Endothelial cell (in vitro differentiated cells): ENCODE results near the gene NPHP3. TPM values are rescaled to one million over a fixed set of nuclear protein-coding genes. Genes with fewer than 3 reads are reported as not detected.

Experiments used
- DNase-seq: peaks from one replicate; pipeline ENCODE4 v3.0.0; 2021; ENCODE audit warnings: low spot score
- H3K27ac Mint-ChIP-seq: one replicate; pipeline ENCODE4 v1.8.0; 2021; ENCODE audit warnings: mixed read lengths, inconsistent platforms; ENCODE audit not compliant: unreplicated experiment
- H3K27me3 Mint-ChIP-seq: one replicate; pipeline ENCODE4 v1.8.0; 2021; ENCODE audit warnings: mild to moderate bottlenecking, moderate library complexity, mixed read lengths, inconsistent platforms; ENCODE audit not compliant: unreplicated experiment
- H3K36me3 Mint-ChIP-seq: one replicate; pipeline ENCODE4 v1.8.0; 2021; ENCODE audit warnings: mild to moderate bottlenecking, low read depth, mixed read lengths, inconsistent platforms; ENCODE audit not compliant: unreplicated experiment
- H3K4me1 Mint-ChIP-seq: one replicate; pipeline ENCODE4 v1.8.0; 2021; ENCODE audit warnings: mild to moderate bottlenecking, mixed read lengths, inconsistent platforms; ENCODE audit not compliant: unreplicated experiment
- H3K4me3 Mint-ChIP-seq: one replicate; pipeline ENCODE4 v1.8.0; 2021; ENCODE audit warnings: mild to moderate bottlenecking, mixed read lengths, inconsistent platforms; ENCODE audit not compliant: unreplicated experiment
- H3K9me3 Mint-ChIP-seq: one replicate; pipeline ENCODE4 v1.8.0; 2021; ENCODE audit warnings: mixed read lengths, inconsistent platforms; ENCODE audit not compliant: unreplicated experiment
- total RNA-seq: library from RNA; stranded (reverse); fragmentation: NEBNext Ultra II Directional; extraction: Animal tissue kit (Norgen Biotek cat#: 25700); gene quantifications from one replicate; pipeline ENCODE4 v1.2.1, GENCODE V29; 2021; ENCODE audit not compliant: unreplicated experiment
- TF ChIP-seq, protein P1 (sequence below): fragments of 200-600 bp; sonication (generic); IDR thresholded peaks from one replicate; pipeline ENCODE4 v1.5.0; 2021; ENCODE audit warnings: antibody characterized with exemption; ENCODE audit not compliant: unreplicated experiment

The NPHP3 gene
- total RNA-seq, 1 donor from 2014 or later: 30.0 TPM

DNA sequence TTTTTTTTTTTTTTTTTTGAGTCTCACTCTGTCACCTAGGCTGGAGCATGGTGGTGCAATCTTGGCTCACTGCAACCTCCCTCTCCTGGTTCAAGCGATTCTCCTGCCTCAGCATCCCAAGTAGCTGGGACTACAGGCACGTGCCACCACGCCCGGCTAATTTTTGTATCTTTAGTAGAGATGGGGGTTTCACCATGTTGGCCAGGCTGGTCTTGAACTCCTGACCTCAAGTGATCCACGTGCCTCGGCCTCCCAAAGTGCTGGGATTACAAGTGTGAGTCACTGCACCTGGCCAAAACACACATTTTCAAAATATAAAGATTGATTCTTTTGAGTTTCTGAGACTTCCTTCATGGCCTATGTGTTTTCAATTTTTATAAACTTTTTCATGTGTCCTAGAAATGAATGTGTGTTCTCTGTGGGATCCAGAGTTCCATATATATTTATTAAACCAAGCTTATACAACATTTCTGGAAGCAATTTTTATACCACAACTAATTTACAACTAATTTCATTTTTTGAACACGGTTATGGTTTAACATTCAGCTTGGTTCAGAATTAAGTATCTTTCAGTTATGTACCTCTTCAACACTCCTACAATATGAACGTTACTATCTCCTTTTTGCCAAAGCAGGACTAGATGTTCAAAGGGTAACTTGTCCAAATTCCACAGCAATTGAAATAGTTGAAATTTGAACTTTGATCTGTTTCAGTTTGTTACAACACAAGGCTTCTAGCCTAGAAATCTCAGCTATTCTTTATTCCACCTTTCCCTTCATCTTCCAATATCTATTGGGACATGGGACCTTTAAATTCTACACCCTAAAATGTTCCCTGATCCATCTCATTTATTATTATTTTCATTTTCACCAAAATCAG is 64.1 kb downstream of the NPHP3 start:
- Mint-ChIP-seq H3K9me3 (no peaks in the 10 kb centered on the region), H3K4me3 (peak overlapping the region; percentile 61), H3K27me3 (no peaks in the 10 kb centered on the region), H3K4me1 (peaks cover 48% of the 10 kb centered on the region), H3K36me3 (no peaks in the 10 kb centered on the region), H3K27ac (no peak overlapping the region)
- no peak for DNase-seq
- TF ChIP-seq, protein P1, sequence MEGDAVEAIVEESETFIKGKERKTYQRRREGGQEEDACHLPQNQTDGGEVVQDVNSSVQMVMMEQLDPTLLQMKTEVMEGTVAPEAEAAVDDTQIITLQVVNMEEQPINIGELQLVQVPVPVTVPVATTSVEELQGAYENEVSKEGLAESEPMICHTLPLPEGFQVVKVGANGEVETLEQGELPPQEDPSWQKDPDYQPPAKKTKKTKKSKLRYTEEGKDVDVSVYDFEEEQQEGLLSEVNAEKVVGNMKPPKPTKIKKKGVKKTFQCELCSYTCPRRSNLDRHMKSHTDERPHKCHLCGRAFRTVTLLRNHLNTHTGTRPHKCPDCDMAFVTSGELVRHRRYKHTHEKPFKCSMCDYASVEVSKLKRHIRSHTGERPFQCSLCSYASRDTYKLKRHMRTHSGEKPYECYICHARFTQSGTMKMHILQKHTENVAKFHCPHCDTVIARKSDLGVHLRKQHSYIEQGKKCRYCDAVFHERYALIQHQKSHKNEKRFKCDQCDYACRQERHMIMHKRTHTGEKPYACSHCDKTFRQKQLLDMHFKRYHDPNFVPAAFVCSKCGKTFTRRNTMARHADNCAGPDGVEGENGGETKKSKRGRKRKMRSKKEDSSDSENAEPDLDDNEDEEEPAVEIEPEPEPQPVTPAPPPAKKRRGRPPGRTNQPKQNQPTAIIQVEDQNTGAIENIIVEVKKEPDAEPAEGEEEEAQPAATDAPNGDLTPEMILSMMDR: no peak

DNA sequence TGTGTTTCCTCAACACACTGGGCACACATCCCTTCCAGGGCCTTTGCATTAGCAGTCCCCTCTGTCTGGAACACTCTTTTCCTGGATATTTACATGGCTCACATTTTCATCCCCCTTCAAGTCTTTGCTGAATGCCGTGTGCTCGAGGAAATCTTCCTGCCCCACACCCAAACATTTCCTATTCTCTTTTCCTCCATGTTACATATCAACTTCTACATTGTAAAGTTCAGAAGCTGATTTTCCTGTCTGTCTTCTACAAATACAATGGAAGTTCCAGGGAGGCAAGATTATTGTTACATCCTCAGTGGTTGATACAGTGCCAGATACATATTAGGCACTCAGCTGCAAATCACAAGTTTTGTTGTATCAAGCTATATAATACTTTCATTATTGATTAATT is 66.7 kb downstream of the NPHP3 start:
- peak overlapping the region; percentile 21 for H3K4me3 Mint-ChIP-seq
- peak overlapping the region; percentile 84 for H3K27ac Mint-ChIP-seq
- TF ChIP-seq, protein P1: no peak
- no peak for DNase-seq
- no peaks in the 10 kb centered on the region for H3K36me3 Mint-ChIP-seq
- H3K9me3 Mint-ChIP-seq: no peaks in the 10 kb centered on the region
- H3K4me1 Mint-ChIP-seq: peaks cover 27% of the 10 kb centered on the region
- H3K27me3 Mint-ChIP-seq: no peaks in the 10 kb centered on the region

DNA sequence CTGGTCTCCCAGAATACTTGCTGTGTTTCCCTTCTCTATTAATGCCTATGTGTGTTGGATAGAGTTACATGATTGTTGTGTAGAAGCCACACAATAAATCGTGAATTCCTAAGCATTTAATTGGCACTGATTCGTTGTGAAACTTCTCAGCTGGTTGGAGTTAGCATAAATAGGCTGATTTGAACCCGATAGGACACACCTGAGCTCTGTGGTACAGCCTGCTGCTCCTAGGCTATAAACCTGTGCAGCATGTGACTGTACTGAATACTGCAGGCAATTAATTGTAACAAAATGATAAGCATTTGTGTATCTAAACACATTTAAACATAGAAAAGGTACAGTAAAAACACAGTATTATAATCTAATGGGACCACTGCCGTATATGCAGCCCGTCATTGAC is 67.5 kb downstream of the NPHP3 start:
- Mint-ChIP-seq H3K36me3 (no peaks in the 10 kb centered on the region), H3K27ac (no peak overlapping the region), H3K4me3 (no peak overlapping the region), H3K9me3 (no peaks in the 10 kb centered on the region), H3K4me1 (peaks cover 24% of the 10 kb centered on the region), H3K27me3 (no peaks in the 10 kb centered on the region)
- TF ChIP-seq, protein P1: no peak
- DNase-seq: no peak

DNA sequence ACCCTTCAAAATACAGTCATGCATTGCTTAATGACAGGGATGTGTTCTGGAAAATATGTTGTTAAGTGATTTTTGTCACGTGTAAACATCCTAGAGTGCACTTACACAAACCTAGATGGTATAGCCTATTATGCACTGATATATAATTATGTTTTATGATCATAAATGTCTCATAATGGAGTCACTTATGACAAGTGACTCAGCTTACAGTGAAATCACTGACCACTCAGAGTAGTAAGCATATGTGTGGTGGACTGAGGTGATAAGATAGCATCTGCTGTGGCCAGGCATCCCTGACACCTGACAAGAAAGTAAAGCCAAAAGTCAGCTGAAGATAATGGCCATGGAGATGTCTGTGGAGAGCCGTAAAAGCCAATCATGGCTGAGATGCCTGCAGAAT is 68.0 kb downstream of the NPHP3 start:
- no peak overlapping the region for H3K27ac Mint-ChIP-seq
- TF ChIP-seq, protein P1: no peak
- H3K9me3 Mint-ChIP-seq: no peaks in the 10 kb centered on the region
- peaks cover 18% of the 10 kb centered on the region for H3K4me1 Mint-ChIP-seq
- H3K4me3 Mint-ChIP-seq: no peak overlapping the region
- no peaks in the 10 kb centered on the region for H3K36me3 Mint-ChIP-seq
- no peaks in the 10 kb centered on the region for H3K27me3 Mint-ChIP-seq
- no peak for DNase-seq

DNA sequence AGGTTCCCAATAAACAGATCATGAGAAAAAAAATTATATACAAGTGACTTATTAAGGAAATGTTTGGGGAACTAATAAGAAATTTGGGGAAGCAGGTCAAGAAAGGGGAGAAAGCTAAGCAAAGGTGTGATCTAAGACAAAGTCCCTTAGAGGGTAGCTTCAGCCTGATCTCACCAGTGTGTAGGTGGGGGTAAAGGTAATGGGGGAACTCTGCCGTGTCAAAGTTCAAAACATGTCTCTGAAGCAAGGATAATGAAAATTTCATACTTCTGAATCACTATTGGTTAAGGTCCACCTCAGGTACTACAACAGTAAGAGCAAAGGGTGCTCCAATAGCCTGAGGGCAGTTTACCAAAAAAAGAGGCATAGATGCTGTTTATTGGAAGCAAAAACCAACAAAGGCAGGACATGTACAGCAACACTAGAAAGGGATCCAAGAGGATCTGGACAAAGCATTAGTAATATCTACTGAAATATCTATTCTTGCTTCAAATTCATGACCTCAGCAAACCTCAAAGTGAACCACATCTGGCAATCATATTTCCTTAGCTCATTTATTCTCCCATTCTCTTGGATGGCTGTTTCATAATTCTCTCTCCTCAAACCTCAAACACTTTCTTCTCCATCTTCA is 69.5 kb downstream of the NPHP3 start:
- Mint-ChIP-seq H3K4me1 (peaks cover 19% of the 10 kb centered on the region), H3K4me3 (no peak overlapping the region), H3K27ac (no peak overlapping the region), H3K27me3 (peaks cover 3% of the 10 kb centered on the region), H3K9me3 (no peaks in the 10 kb centered on the region), H3K36me3 (no peaks in the 10 kb centered on the region)
- no peak for DNase-seq
- TF ChIP-seq, protein P1: no peak
